Karpas-422 (cell line): ENCODE results near the gene HLA-E. TPM values are rescaled to one million over a fixed set of nuclear protein-coding genes. Genes with fewer than 3 reads are reported as not detected.

Experiments used
- DNase-seq: peaks from one replicate; pipeline ENCODE4 v3.0.0-alpha.2; 2015
- H2AFZ ChIP-seq: fragments of 200-600 bp; sonication (generic); 2 replicates; pipeline ENCODE4 v1.6.1; 2014; ENCODE audit warnings: antibody characterized with exemption, low read length, mixed read lengths
- H3K27ac ChIP-seq: fragments of 200-600 bp; sonication (generic); 2 replicates; pipeline ENCODE4 v1.5.1; 2014; ENCODE audit warnings: mild to moderate bottlenecking, low read length, moderate library complexity
- H3K27me3 ChIP-seq: fragments of 200-600 bp; sonication (generic); 2 replicates; pipeline ENCODE4 v1.6.1; 2014; ENCODE audit warnings: low read length, mixed read lengths
- H3K36me3 ChIP-seq: fragments of 200-600 bp; sonication (generic); 2 replicates; pipeline ENCODE4 v1.6.1; 2014; ENCODE audit warnings: low read length, mixed read lengths; ENCODE audit not compliant: insufficient read depth
- H3K4me1 ChIP-seq: fragments of 200-600 bp; sonication (generic); 2 replicates; pipeline ENCODE4 v1.6.1; 2014; ENCODE audit warnings: mild to moderate bottlenecking, low read length, mixed read lengths
- H3K4me2 ChIP-seq: fragments of 200-600 bp; sonication (generic); 2 replicates; pipeline ENCODE4 v1.6.1; 2014; ENCODE audit warnings: low read length, low read depth, mild to moderate bottlenecking; ENCODE audit not compliant: poor library complexity, severe bottlenecking
- H3K4me3 ChIP-seq: fragments of 200-600 bp; sonication (generic); 2 replicates; pipeline ENCODE4 v1.5.1; 2014; ENCODE audit warnings: mild to moderate bottlenecking, antibody characterized with exemption, low read length, mixed read lengths
- H3K79me2 ChIP-seq: fragments of 200-600 bp; sonication (generic); 2 replicates; pipeline ENCODE4 v1.6.1; 2014; ENCODE audit warnings: mild to moderate bottlenecking, low read length, mixed read lengths
- H3K9ac ChIP-seq: fragments of 200-600 bp; sonication (generic); 2 replicates; pipeline ENCODE4 v1.6.0; 2014; ENCODE audit warnings: low read length
- H3K9me2 ChIP-seq: fragments of 200-600 bp; sonication (generic), shearing (Covaris generic); replicated peaks from 2 replicates; pipeline ENCODE4 v1.6.0; 2014; ENCODE audit warnings: mild to moderate bottlenecking, low read length, moderate library complexity; ENCODE audit not compliant: insufficient read depth
- H3K9me3 ChIP-seq: fragments of 300-700, 200-600 bp; sonication (generic); 2 replicates; pipeline ENCODE4 v1.6.1; 2014; ENCODE audit warnings: low read length, mixed read lengths
- H4K20me1 ChIP-seq: fragments of 200-600 bp; sonication (generic); 2 replicates; pipeline ENCODE4 v1.6.1; 2014; ENCODE audit warnings: mild to moderate bottlenecking, antibody characterized with exemption, low read length, low read depth; ENCODE audit not compliant: insufficient read depth
- total RNA-seq: library from RNA; depleted of rRNA; stranded (reverse); fragments of >200 nt; shearing (Covaris generic); gene quantifications from 2 replicates; pipeline ENCODE4 v1.2.3, GENCODE V29; 2014; ENCODE audit warnings: low replicate concordance; rRNA removed

The HLA-E gene
- total RNA-seq, 1 experiment from 2014 or later, result 306 TPM

DNA sequence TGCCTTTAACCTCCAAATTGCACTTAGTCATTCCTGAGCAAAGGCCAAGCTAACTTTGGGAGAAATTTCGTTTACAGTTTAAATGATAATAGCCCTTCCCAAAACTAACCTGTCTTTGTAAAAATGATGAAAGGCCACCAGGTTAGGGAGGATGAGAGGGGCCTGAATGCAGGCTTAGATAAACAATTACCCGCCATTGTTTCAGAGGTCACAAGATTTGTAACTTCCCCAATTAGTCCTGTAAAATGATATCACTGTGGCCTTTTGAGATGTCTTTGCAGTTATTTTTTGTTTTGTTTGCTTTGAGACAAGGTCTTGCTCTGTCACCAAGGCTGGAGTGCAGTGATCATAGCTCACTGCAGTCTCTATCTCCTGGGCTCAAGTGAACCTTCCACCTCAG, 40.7 kb downstream of the HLA-E start:
- no peak overlapping the region for H3K4me2 ChIP-seq
- DNase-seq, result no peak
- no peaks in the 10 kb centered on the region for H3K79me2 ChIP-seq
- no peaks in the 10 kb centered on the region for H3K9me2 ChIP-seq
- no peak overlapping the region for H3K9ac ChIP-seq
- H2AFZ ChIP-seq, result no peak overlapping the region
- H3K27ac ChIP-seq, result no peak overlapping the region
- no peak overlapping the region for H3K4me3 ChIP-seq
- no peaks in the 10 kb centered on the region for H4K20me1 ChIP-seq
- no peaks in the 10 kb centered on the region for H3K9me3 ChIP-seq
- H3K27me3 ChIP-seq, result no peaks in the 10 kb centered on the region
- H3K36me3 ChIP-seq, result no peaks in the 10 kb centered on the region
- peaks cover 8% of the 10 kb centered on the region for H3K4me1 ChIP-seq

DNA sequence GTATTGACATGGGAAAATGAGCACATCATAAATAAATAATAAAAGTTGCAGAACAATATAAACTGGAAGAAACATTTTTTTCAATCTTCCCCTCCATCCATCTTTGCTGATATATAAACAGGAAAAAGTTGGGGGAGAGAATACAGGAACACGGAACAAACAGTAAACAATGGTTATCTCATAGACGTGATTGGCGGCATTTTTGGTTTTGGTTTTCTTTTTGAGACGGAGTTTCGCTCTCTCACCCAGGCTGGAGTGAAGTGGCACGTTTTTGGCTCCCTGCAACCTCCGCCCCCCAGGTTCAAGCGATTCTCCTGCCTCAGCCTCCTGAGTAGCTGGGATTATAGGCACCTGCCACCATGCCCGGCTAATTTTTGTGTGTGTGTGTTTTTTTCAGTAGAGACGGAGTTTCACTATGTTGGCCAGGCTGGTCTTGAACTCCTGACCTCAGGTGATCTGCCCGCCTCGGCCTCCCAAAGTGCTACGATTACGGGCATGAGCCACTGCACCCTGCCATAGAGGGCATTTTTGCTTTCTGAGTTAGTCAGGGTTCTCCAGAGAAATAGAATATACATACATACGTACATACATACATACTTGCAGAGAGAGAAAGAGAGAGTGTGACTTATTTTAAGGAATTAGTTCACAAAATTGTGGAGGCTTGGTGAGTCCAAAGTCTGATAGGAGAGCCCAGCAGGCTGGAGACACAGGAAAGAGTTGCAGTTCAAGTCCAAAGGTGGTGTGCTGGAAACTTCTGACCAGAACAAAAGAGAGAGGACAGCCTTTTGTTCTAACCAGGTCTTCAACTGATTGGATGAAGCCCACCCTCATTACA, 44.4 kb downstream of the HLA-E start:
- Histone ChIP-seq H3K9me3 (no peaks in the 10 kb centered on the region), H3K9ac (no peak overlapping the region), H3K27ac (no peak overlapping the region), H3K4me1 (no peaks in the 10 kb centered on the region), H3K9me2 (no peaks in the 10 kb centered on the region), H3K4me2 (no peak overlapping the region), H3K27me3 (no peaks in the 10 kb centered on the region), H4K20me1 (no peaks in the 10 kb centered on the region), H3K79me2 (no peaks in the 10 kb centered on the region), H3K36me3 (no peaks in the 10 kb centered on the region), H2AFZ (no peak overlapping the region), H3K4me3 (no peak overlapping the region)
- no peak for DNase-seq

DNA sequence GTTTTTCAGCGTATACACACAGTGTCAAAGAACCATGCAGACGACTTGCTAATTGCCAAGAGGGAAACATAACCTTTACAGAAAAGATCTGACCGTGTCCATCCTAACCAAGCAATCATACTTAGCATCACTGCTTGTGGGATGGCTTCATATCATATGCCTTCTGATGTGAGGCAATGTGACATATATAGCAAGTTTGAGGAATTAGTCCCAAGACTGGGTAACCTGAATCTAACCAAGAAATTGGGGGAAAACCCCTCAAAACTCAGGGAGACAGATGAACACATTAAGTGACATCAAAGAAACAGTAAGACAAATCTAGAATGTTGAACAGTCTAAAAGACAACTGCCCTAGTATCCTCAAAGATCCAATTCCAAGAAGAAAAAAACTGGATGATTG, 48.6 kb downstream of the HLA-E start:
- Histone ChIP-seq H4K20me1 (no peaks in the 10 kb centered on the region), H3K9me2 (no peaks in the 10 kb centered on the region), H3K36me3 (no peaks in the 10 kb centered on the region), H2AFZ (no peak overlapping the region), H3K4me2 (no peak overlapping the region), H3K4me3 (no peak overlapping the region), H3K9me3 (no peaks in the 10 kb centered on the region), H3K27ac (no peak overlapping the region), H3K9ac (no peak overlapping the region), H3K27me3 (no peaks in the 10 kb centered on the region), H3K79me2 (no peaks in the 10 kb centered on the region), H3K4me1 (peaks cover 14% of the 10 kb centered on the region)
- no peak for DNase-seq

DNA sequence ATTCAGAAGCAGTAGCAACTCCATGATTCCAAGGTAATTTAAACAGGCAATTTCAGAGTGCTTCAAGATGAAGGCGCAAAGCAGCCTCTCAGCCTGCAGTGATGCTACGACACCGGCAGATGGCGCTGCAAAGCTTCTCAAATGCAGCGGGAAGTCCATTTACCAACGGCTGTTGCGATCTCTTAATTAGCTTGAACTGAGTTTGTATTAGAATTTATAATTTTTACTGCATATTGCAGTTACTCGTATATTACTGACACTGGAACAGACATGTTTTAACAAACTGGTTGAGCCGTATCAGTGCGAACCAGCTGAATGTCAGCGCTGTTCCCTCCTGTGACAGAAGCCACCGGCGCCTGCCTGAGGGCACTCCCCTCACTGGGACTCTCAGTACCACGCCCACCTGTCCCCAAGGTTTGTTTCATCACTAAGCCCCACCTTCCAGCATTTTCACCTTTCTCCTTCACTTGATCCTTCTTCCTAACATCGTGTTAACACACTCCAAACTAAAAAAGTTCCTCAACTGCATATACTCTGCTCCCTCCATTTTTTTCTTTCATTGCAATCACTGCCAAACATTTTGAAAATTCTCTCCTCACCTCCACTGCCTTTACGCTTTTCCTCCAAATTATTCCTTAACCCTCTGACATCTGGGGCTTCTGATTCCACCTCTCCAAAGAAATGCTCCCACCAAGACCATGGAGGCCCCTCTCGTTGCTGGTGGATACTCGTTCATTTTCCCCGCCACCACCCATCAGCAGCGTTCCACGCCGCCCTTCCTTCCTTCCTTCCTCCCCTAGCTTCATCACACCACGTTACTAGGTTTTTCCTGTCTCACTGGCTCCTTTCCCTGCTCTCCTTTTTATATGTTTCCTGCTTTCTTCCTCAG, 52.5 kb downstream of the HLA-E start:
- Histone ChIP-seq H3K9ac (peak overlapping the region; percentile 32), H3K27me3 (no peaks in the 10 kb centered on the region), H2AFZ (peak overlapping the region; percentile 52; the same call in 1 of the 2 replicates), H3K4me2 (peak overlapping the region; percentile 76), H3K79me2 (no peaks in the 10 kb centered on the region), H3K9me2 (no peaks in the 10 kb centered on the region), H3K36me3 (no peaks in the 10 kb centered on the region; the same call in 1 of the 2 replicates), H4K20me1 (no peaks in the 10 kb centered on the region), H3K9me3 (no peaks in the 10 kb centered on the region), H3K4me1 (peaks cover 18% of the 10 kb centered on the region), H3K27ac (no peak overlapping the region), H3K4me3 (peak overlapping the region; percentile 58)
- peak; percentile 94 for DNase-seq

DNA sequence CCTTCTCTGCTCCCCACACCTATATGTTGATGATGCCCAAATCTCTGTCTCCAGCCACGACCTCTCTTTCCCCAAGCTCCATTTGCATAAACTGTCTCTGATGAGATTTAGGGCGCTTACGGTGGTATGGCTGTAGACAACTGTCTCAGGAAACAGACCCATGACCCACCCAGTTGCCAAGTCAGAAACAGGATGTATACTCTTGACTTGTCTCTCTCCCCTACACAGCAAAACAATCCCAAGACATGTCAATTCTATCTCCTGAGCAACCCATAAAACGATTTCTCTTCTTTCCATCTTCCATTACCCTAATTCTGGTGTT, 53.1 kb downstream of the HLA-E start:
- H3K4me2 ChIP-seq, result peak overlapping the region; percentile 76
- no peak overlapping the region for H2AFZ ChIP-seq

DNA sequence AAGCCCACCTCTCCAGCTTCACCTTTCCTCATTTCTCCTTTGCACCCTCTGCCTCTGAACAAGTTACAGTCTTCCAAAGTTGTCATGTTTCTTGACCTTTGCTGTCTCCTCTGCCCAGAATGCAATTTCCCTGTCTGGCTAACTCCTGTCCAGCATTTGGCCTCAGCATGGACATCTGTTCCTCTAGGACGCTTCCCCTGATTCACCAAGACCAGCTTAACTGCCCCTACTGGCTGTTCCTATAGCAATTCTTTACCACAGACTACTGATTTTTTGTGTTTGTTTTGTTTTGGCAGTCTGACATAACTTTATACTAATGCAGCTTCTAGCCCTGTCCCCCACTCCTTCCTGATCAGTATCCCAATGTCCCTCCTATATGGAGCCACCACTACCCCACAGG, 53.6 kb downstream of the HLA-E start:
- peak overlapping the region; percentile 76 for H3K4me2 ChIP-seq

More for the DNA sequence above, 53.1 kb downstream of the HLA-E start:
- peak overlapping the region; percentile 32; the same call in 1 of the 2 replicates for H3K9ac ChIP-seq
- no peaks in the 10 kb centered on the region for H4K20me1 ChIP-seq
- H3K36me3 ChIP-seq, result no peaks in the 10 kb centered on the region; the same call in 1 of the 2 replicates
- no peaks in the 10 kb centered on the region for H3K27me3 ChIP-seq
- H3K4me3 ChIP-seq, result peak overlapping the region; percentile 58
- H3K79me2 ChIP-seq, result no peaks in the 10 kb centered on the region
- H3K9me2 ChIP-seq, result no peaks in the 10 kb centered on the region
- H3K9me3 ChIP-seq, result no peaks in the 10 kb centered on the region
- 0 out of 2 replicates have a peak overlapping the region, but pooled peaks have one; percentile 5 for H3K27ac ChIP-seq
- peak; percentile 69 for DNase-seq
- peaks cover 18% of the 10 kb centered on the region for H3K4me1 ChIP-seq

More for the DNA sequence above, 53.6 kb downstream of the HLA-E start:
- H2AFZ ChIP-seq, result no peak overlapping the region
- H3K9ac ChIP-seq, result 0 out of 2 replicates have a peak overlapping the region, but pooled peaks have one; percentile 32
- H3K36me3 ChIP-seq, result no peaks in the 10 kb centered on the region; the same call in 1 of the 2 replicates
- H3K79me2 ChIP-seq, result no peaks in the 10 kb centered on the region
- DNase-seq, result no peak
- no peaks in the 10 kb centered on the region for H3K27me3 ChIP-seq
- H4K20me1 ChIP-seq, result no peaks in the 10 kb centered on the region
- 0 out of 2 replicates have a peak overlapping the region, but pooled peaks have one; percentile 5 for H3K27ac ChIP-seq
- no peak overlapping the region for H3K4me3 ChIP-seq
- no peaks in the 10 kb centered on the region for H3K9me2 ChIP-seq
- H3K9me3 ChIP-seq, result no peaks in the 10 kb centered on the region
- peaks cover 18% of the 10 kb centered on the region for H3K4me1 ChIP-seq

Other genes with a start within 250 kb of the HLA-E start
- 16.2 and 22.1 TPM in 2 replicates for gene TRIM39, start 162.6 kb upstream of the HLA-E start, total RNA-seq
- 71.3 and 78.2 TPM in 2 replicates for gene RPP21, start 144.4 kb upstream of the HLA-E start, total RNA-seq
- 48.6 and 53.9 TPM in 2 replicates for gene GNL1, start 67.0 kb downstream of the HLA-E start, total RNA-seq
- 14.6 and 30.6 TPM in 2 replicates for gene PRR3, start 67.8 kb downstream of the HLA-E start, total RNA-seq
- gene ABCF1, start 81.9 kb downstream of the HLA-E start, total RNA-seq, result 14.4 and 26.0 TPM in 2 replicates
- 64.3 and 170 TPM in 2 replicates for gene PPP1R10, start 127.7 kb downstream of the HLA-E start, total RNA-seq
- gene MRPS18B, start 128.3 kb downstream of the HLA-E start, total RNA-seq, result 59.2 and 119 TPM in 2 replicates
- gene ATAT1, start 137.4 kb downstream of the HLA-E start, total RNA-seq, result 9.6 and 10.3 TPM in 2 replicates
- gene C6orf136, start 157.6 kb downstream of the HLA-E start, total RNA-seq, result 5.6 and 10.0 TPM in 2 replicates
- gene DHX16, start 183.5 kb downstream of the HLA-E start, total RNA-seq, result 26.5 and 36.1 TPM in 2 replicates
- gene PPP1R18, start 197.1 kb downstream of the HLA-E start, total RNA-seq, result 69.8 and 75.3 TPM in 2 replicates
- 16.9 and 38.1 TPM in 2 replicates for gene NRM, start 201.5 kb downstream of the HLA-E start, total RNA-seq
- gene MDC1, start 227.8 kb downstream of the HLA-E start, total RNA-seq, result 9.4 and 11.0 TPM in 2 replicates
- 403 and 427 TPM in 2 replicates for gene TUBB, start 230.8 kb downstream of the HLA-E start, total RNA-seq